ENCODE measurements around the gene PRR15. TPM values are rescaled to one million over a fixed set of nuclear protein-coding genes. Genes with fewer than 3 reads are reported as not detected.

Gene PRR15
- total RNA-seq, 4 donors from 2014 or later: 23.1 to 242 (median 145) TPM

GRCh38 chr7:29614229-29614628, 50.6 kb downstream of the PRR15 start:
- no peak for TF ChIP-seq POLR2A (IDR thresholded peaks at IDR 0.05)
- TF ChIP-seq CTCF (IDR thresholded peaks at IDR 0.05): no peak
- Histone ChIP-seq H3K27me3 (no peaks in the 10 kb centered on the region), H3K4me3 (no peak overlapping the region), H3K4me1 (no peaks in the 10 kb centered on the region), H3K9me3 (no peaks in the 10 kb centered on the region), H3K27ac (no peak overlapping the region), H3K36me3 (no peaks in the 10 kb centered on the region)
- no peak for DNase-seq

Other genes with a start within 250 kb of the PRR15 start
- 1 to 10 TPM in 1 of 4 donors, under 1 TPM in 2, not detected in 1; 0.66 to 2.5 (median 0.83) TPM for gene WIPF3, start 242.7 kb downstream of the PRR15 start, total RNA-seq

All from Peyer's patch (tissue), 4 donors.